Spleen (tissue), 7 donors: ENCODE measurements around the gene NUP85.

Experiments
- POLR2A ChIP-seq, 3 donors: fragments of 450-650 bp; IDR thresholded peaks; one replicate each; pipeline ENCODE4 v1.5.1; 2017; ENCODE audit warnings: antibody characterized with exemption in 3 of 3, mild to moderate bottlenecking in 1 of 3
- POLR2AphosphoS5 ChIP-seq, 3 donors: sonication (generic); formaldehyde crosslinking; IDR thresholded peaks; one replicate each; pipeline ENCODE4 v1.5.1; 2017; ENCODE audit warnings: antibody characterized with exemption in 3 of 3
- TF ChIP-seq, protein P1 (sequence below), 11 experiments: fragments of 200-600 bp in 7 of 11; fragments of 450-650 bp in 4 of 11; sonication (generic) in 4 of 11; IDR thresholded peaks in 8 of 11; conservative IDR thresholded peaks in 3 of 11; 1 replicate in 7 of 11; 2 replicates in 4 of 11; pipeline versions ENCODE4 v1.4.0 to v1.8.0; 2016 to 2021; ENCODE audit warnings: antibody characterized with exemption in 11 of 11, inconsistent platforms in 4 of 11, mild to moderate bottlenecking in 1 of 11
- donor health status: DM: no; HTN: no; CAD: no; lungs with moderate emphysema.
- donor health status: DM: no; HTN: no; CAD: no.
- donor health status: DM: no; HTN: no; CAD: no.

DNA sequence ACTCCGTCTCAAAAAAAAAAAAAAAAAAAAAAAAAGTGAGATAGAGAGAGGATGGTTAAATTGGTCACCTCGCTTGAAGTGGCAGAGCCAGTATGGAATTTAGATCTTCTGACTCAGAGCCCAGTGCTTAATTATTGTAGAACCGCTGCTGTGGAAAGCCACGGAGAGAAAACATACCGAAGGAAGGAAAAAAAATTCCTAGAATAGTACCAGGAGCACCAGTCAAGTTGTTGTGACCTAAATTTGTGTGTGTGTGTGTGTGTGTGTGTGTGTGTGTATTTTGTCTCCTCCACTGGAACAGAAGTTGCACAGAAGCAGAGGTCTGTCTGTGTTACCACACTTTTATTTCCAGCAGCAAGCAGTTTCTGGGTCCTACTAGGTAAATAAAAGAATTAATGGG is 10.6 kb upstream of the NUP85 start:
- TF ChIP-seq, protein P1, sequence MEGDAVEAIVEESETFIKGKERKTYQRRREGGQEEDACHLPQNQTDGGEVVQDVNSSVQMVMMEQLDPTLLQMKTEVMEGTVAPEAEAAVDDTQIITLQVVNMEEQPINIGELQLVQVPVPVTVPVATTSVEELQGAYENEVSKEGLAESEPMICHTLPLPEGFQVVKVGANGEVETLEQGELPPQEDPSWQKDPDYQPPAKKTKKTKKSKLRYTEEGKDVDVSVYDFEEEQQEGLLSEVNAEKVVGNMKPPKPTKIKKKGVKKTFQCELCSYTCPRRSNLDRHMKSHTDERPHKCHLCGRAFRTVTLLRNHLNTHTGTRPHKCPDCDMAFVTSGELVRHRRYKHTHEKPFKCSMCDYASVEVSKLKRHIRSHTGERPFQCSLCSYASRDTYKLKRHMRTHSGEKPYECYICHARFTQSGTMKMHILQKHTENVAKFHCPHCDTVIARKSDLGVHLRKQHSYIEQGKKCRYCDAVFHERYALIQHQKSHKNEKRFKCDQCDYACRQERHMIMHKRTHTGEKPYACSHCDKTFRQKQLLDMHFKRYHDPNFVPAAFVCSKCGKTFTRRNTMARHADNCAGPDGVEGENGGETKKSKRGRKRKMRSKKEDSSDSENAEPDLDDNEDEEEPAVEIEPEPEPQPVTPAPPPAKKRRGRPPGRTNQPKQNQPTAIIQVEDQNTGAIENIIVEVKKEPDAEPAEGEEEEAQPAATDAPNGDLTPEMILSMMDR (IDR thresholded peaks at IDR 0.05 in 8 of 11, conservative IDR thresholded peaks at IDR 0.05 in 3 of 11), result no peak
- no peak for TF ChIP-seq POLR2A (IDR thresholded peaks at IDR 0.05)
- no peak for TF ChIP-seq POLR2AphosphoS5 (IDR thresholded peaks at IDR 0.05)
